Activated T-helper 9 cell treated with anti-CD3 and anti-CD28 coated beads, Interleukin-2, amount 50 U/mL, for 16 hours (primary cell): ENCODE data around the gene INTS13.
"Not testable (repeated sequence)": the region's sequence is repeated elsewhere in the genome, so short reads cannot be mapped to it uniquely, and the experiment has no call there.

Experiments used
- DNase-seq: peaks from one replicate; pipeline ENCODE4 v3.0.0-alpha.2; 2020; ENCODE audit warnings: low read depth

INTS13 gene

DNA sequence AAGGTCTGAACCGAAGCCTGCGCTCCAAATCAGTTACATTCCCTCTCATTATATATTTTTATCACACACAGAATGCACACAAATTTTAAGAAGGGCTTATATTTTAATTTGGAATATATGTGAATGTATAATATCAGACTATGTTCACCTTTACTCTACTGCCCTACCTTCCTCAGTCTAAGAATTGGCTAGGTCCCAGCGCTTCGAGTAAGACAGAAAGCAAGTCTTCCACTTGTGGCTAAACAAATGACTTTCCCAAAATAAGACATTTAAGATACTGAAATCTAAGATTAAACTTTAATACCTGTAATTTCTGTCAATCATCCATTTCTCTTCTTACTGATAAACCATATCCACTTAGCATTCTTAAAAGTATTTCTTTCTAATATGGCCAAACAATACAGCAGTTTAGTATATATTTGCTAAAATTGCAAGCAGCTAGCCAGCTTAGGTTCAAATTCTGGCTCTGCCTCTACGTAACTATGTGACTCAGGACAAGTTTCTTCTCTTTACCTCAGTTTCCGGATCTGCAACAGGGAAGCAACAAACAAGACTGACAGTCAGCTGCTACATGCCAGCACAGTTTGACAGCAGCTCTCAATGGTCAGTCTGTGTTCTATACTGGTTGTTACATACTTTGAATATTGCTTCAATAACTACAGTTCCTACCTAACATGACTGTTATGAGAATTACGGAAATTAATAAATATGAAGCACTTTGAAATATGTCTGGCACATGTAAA is 2.0 kb downstream of the INTS13 start:
- DNase-seq, result no peak

DNA sequence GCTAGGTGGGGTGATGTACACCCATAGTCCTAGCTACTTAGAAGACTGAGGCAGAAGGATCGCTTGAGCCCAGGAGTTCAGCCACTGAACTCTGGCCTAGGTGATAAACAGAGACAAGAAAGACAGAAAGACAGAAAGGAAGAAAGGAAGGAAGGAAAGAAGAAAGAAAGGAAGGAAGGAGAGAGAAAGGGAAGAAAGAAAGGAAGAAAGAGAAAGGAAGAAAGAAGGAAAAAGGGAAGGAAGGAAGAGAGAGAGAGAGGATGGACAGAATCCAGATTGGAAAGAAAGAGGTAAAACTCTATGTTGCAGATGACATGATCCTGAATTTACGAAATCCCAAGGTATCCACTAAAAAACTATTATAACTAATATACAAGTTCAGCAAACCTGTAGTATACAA is 8.2 kb downstream of the INTS13 start:
- DNase-seq, result no peak

DNA sequence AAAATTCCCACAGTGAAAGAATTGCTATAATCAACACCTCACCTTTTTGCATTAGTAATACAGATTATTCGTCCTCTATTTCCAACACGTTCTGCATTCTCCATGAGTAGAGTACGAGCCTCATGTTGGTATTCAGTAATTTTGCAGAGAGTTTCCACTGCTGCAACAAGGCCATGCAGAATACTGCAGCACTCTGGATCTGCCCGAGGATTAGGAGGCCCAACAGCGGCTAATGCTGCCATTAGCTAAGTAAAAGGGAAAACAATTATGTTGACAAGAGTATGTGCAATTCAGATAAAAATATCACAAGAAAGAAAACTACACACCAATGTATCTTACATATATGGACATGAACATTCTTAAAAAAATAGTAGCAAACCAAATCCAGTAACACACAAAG is 9.1 kb downstream of the INTS13 start:
- no peak for DNase-seq

DNA sequence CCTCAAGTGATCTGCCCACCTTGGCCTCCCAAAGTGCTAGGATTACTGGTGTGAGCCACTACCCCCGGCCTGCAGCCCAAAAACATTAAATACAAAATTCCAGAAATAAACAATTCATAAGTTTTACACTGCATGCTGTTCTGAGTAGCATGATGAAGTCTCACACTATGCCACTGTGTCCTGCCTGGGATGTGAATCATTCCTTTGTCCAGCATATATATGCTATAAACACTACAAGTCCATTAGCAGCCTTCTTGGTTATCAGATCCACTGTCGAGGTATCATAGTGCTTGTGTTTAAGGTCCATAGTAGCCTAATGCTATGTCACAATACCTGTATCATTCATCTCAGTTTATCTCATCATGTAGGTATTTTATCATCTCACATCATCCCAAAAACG is 15.9 kb downstream of the INTS13 start:
- no peak for DNase-seq

DNA sequence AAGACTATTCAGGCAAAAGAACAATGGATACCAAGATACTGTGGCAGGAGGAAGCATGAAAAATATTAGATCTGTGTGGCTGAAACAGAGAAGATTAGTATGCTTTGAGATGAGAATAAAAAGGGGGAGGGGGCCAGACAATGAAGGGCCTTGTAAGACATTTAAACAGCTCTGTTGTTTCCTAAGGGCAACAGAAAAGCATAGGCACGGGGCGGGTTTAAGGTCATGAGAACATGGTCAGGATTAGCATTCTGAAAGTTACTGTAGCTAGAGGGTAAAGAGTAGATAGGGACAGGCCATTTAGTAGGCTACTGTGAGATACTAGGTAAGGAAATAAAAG is 18.6 kb downstream of the INTS13 start:
- no peak for DNase-seq

DNA sequence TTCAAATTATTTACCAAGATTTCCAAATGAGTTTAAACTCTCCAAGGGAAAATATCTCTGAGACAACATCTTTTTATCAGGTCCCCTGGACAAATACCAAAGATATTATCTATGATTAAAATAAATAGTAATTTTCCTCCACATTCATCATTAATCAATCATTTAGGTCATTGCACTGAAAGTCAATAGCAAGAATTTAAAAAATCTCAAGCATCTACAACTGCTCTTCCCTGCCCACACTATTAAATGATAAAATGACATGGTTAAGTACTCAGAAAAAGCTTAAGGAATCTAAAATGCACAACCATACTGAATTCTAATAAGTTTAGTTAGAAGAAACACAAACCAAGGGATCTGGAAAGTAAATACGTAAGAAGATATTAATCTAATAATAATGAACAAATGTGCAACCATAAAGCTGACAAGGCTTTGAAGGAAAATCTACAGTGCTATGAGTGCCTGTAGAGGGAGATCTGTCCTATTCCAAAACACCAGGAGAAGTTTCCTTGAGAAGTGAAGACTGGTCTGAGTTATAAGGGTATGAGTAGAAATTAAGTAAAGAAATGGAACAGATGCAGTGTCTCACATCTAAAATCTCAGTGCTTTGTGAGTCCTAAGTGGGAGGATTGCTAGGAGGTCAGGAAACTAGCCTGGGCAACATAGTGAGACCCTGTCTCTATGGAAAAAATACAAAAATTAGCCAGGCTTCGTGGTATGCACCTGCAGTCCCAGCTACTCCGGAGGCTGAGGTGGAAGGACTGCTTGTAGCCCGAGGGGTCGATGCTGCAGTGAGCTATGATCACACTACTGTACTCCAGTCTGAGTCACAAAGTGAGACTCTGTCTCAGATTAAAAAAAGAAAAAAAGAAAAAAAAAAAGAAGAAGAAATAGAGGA is 19.2 kb downstream of the INTS13 start:
- DNase-seq, result no peak

DNA sequence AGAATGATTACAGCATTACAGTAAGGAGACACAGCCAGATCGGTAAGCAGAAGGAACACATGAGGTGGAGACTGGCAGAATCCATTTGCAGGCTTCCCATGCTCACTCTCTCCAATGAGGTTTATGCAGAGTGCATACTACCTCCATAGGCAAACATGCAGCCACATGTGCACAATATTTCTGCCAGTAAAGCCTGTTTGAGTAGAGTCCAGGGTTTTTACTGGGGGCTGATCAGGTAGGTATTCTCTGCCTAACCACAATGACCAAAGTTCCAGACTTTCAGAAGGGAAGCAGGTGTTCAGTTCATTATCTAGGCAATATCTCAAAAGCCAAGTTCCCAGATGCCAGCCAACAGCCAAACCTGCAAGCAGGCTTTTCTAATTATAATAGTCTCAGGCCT is 31.1 kb downstream of the INTS13 start:
- no peak for DNase-seq

DNA sequence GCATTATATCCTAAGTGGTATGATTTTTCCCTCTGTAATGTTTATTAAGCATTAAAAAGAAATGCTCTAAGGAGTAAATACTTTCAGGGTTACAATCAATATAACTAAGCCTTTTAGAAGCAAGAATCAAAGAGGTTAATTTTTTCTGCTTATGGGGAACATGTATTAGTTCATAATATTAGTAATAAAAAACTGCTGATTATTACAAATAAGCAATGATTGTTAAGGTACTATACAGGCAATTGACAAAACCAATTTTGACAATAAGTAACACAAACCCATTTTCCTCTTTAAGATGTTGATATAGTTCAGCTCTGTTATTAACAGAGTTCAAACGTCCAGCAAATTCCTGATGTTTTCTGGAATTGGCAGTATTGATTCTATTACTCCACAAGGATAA is 31.8 kb downstream of the INTS13 start:
- DNase-seq, result no peak

DNA sequence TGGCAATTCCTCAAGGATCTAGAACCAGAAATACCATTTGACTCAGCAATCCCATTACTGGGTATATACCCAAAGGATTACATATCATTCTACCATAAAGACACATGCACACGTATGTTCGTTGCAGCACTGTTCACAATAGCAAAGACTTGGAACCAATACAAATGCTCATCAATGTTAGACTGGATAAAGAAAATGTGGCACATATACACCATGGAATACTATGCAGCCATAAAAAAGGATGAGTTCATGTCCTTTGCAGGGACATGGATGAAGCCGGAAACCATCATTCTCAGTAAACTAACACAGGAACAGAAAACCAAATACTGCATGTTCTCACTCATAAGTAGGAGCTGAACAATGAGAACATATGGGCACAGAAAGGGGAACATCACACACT is 34.4 kb downstream of the INTS13 start:
- not testable (repeated sequence) for DNase-seq

DNA sequence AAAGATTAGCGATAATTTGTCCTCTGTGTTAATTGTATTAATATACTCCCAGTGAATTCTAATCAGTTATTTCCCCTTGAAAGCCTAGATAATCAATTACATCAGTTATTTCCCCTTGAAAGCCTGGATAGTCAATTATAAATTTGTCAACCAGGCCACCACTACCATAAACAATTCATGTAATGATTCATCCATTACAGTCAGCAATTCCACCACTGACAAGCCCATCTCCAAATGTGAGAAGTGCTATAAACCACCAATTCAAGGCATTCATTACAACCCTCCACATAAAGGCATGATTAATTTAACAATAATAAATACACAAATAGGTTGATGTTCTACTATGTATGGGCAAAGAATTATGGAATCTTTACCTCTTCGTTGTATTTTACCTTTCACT is 40.9 kb downstream of the INTS13 start:
- no peak for DNase-seq

DNA sequence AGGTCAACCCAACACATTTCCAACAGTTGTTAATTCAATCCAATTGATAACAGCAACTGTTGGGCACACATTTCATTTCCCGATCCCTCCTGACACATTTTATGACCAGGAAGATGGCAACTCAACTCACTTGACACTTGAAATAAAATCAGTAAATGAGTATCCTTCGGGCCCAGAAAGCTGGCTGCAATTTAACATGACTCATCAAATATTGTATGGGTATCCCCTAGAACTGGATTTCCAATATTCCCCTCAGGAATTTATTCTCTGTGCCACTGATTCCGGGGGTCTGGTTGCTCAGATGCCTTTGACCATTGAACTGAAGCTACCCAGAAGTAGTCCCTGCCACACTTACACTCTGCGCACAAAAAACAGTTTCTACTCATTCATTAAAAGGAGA is 42.1 kb downstream of the INTS13 start:
- DNase-seq, result no peak

DNA sequence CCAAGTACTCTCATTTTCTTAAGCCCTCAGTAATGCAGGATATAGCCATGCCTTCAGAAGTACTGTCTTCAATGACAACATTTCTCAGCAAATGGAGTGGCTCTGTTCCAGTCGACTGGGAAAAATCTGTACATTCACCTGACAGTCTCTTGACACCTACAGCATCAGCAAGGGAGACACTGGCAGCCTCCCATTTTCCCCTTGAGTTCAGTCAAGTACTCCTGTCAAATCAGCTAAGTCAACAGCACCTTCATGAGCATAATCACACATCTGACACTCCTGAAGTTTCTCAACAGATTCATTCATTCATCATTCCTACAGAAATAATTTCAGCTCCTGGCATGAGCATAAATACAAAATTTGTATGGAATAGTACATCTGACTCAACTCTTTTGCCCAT is 46.1 kb downstream of the INTS13 start:
- DNase-seq, result no peak

DNA sequence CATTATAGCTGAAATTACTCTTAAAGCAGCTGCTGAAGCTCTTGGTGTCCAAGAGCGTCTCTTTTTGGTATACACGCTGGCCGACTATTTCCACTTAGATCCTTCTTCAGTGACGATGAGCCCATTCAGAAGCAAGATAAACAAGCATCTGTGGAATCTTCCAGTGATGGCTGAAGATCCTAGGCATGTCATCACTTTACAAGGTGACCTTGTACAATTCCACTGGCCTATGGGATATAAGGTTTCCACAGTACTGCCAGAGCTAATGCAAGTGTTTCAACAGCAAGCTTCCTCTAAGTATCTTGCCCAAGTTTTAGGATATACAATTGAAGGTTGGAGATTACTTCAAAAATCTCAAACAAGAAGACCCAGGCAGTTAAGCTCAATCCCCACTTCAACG is 47.0 kb downstream of the INTS13 start:
- DNase-seq, result no peak

DNA sequence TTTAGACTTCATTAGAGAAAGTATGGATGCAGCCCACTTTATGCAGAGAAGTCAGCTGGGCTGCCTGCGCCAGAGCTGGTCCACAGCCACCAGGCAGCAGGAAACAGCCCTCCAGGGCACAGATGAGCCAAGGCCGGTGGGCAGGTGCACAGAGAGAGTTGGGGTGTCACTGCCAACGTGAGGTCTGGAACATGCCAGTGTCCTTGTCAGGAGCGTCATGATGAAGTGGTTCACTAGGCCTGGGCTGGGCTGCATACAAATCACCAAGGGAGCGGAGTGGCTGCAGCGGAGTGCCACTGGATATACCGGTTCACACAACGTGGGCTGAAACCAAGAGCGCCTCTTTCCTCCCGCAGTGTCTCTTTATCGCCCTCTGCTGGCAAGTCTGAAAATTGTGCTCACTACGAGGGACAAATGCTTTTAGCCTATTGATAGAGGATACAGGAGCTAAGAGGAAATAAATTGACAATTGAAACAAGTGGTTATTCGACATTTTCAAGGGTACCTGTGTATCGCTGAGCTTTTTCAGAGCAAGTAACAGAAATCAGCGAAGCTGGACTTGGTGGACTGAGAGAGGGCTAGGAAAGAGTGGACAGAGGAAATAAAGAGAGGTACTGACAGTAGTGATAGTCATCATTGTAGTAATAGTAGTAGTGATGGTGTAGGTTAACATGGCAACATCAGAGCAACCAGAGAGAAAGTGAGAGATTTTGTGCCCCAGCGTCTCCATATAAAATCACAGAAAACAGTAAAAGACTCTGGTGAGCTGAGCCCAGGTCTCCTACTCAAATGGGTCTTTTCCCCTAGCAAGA is 52.8 kb downstream of the INTS13 start:
- DNase-seq, result peak; percentile 66

DNA sequence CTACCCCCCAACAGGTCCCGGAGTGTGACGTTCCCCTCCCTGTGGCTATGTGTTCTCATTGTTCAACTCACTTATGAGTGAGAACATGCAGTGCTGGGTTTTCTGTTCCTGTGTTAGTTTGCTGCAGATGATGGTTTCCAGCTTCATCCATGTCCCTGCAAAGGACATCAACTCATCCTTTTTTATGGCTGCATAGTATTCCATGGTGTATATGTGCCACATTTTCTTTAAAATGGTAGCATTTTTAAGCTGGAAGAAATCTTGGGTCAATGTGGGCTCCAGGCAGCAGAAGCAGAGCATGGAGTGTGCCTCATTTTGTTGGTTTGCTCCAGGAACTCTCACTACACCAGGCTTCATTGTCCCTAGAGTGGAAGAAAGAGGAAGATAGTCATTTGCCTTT is 57.2 kb downstream of the INTS13 start:
- no peak for DNase-seq

DNA sequence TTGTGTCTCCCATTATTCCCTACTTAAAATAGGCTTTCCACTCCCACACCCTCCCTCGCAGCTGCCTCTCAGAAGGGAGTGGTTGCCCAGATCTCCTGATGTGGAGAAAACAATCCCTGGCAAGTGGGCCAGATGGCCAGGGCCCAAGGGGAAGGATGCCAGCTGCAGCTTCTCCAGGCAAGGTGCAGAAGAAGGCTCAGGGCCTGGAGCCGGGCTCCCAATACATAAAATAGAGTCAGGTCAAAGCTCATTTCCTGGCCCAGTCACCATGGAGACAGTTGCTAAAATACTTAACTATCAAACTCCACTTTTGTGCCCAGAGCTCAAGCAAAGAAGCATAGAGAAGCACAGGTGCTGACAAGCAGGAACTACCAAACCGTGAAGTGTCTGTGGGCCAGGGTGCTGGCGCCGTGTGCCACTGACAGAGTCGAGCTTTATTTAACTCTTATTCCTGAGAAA is 59.1 kb downstream of the INTS13 start:
- no peak for DNase-seq

DNA sequence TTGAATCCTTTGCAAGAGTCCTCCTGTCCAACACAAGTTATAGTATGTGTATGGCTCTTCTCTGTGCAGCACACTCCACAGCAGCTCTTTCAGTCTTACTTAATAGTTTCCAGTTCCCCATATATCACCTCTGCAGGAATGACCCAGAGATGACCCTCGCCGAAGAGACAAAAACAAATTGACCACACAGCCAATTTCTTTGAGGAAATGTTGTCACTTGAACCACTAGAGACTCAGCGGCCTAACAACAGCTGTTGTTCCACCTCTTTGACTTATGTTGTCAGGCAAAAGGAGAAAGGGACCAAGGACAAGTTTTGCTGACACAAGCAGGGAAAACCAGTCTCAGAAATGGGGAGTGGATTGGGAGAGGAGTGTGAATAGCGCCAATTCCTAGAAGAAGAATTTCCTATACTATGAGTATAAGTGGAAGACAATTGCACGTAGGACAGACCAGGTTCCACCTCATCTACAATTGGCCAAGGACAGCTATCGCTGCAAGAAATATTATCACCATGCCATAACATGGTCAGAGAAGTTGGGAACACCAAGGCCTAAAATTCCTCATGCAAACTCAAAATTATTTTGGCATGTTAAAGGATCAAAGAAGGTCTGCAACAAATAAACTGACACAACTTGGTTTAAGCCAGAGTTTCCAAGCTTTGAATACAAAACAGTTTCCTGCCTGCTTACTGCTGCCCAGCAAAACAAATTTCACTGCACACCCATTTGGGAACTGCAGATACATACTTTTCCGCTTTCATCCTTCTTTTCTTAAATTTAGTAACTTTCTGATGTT is 63.1 kb downstream of the INTS13 start:
- no peak for DNase-seq

DNA sequence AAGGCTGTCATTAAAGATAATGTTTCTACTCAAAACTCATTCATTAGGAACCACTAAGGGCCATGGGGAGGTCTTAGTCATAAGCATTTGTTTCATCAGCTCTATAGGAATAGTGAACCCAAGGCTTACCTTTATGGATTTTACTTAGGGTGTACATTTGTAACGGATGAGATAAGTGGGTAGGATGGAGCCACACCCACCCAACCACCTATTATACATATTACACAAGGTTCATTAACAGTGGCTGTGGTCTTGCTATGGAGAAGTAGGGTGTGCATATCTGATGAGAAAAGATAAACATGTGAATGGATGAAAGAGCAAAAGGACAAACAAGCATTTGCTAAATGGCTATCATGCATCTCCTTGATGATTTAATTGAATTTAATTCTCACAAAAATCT is 65.2 kb downstream of the INTS13 start:
- DNase-seq, result no peak

DNA sequence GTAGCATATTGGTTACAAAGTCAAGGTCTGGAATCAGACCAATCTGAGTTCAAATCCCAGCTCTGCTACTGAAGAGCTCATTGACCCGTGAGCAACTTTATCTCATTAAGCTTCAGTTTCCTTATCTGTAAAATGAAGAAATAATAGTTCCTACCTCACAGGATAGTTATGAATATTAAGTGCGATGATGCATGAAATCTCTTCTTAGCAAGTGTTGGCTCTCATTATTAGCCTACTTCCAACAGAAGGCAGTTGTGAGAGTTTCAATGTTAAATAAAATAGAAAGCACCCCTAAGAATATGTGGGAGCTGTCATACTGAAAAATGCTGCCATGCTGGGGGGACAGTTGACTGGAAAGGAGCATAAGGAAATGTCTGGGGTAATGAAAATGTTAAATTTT is 65.8 kb downstream of the INTS13 start:
- no peak for DNase-seq

DNA sequence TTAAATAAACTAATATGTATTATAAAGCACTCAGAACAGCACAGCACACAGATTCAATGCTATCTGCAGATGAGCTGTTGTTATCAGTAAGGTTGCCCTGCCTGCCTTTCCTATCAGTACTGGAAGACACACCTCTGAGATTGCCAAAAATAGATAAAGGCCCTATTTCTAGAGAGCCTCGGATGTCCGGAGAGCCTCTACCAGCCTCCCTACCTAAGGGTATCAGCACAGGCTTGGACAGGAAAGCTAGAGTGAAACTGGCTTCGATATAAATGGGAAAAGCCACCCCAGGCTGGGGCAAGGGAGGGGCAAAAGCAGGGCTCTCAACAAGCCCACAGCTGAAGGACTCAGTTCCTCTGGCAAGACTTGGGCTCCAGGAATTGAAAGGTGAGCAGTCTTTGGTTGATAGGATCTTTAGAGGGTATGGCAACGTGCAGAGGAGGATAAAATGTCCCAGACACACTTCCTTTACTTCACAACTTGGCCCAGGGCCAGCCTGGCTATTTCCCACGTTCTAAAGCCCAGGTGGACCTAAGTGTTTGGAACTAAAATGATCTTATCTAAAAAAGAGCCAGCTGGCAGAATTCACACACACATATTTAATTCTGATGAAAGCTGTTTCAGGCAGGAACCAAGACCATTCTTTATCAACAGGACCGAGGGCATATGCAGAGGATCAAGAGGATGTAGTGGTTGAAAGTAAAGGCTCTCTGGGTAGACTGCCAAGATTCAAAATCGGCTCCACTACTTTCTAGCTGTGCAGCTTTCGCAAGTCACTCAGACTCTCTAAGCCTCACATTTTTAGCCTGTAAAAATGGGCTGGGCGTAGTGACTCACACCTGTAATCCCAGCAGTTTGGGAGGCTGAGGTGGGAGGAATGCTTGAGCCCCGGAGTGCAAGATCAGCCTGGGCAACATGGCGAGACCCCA is 67.0 kb downstream of the INTS13 start:
- DNase-seq, result no peak
